GM10266 (cell line): ENCODE results near the gene STIM1.

Experiments used
- DNase-seq: peaks from one replicate; pipeline ENCODE4 v3.0.0; 2012; ENCODE audit errors: extremely low spot score
- CTCF ChIP-seq: IDR thresholded peaks from 2 replicates; pipeline ENCODE4 v1.5.1; 2012; ENCODE audit warnings: mild to moderate bottlenecking, low read depth; ENCODE audit not compliant: control insufficient read depth, insufficient read depth; ENCODE audit errors: missing control alignments

The STIM1 gene

GRCh38 chr11:3888876-3889275, 33.4 kb downstream of the STIM1 start:
- no peak for TF ChIP-seq CTCF
- no peak for DNase-seq

GRCh38 chr11:3890014-3890413, 34.5 kb downstream of the STIM1 start:
- no peak for TF ChIP-seq CTCF
- DNase-seq: no peak

GRCh38 chr11:3890806-3891205, 35.3 kb downstream of the STIM1 start:
- no peak for TF ChIP-seq CTCF

GRCh38 chr11:3891751-3892150, 36.3 kb downstream of the STIM1 start:
- TF ChIP-seq CTCF: no peak
- DNase-seq: no peak

More at GRCh38 chr11:3890806-3891205, 35.3 kb downstream of the STIM1 start:
- DNase-seq: no peak

- no peak for DNase-seq
Measured at GRCh38 chr11:3892156-3892555, 36.7 kb downstream of the STIM1 start.

GRCh38 chr11:3893311-3893710, 37.8 kb downstream of the STIM1 start:
- no peak for TF ChIP-seq CTCF
- no peak for DNase-seq

More at GRCh38 chr11:3892156-3892555, 36.7 kb downstream of the STIM1 start:
- TF ChIP-seq CTCF: no peak

- TF ChIP-seq CTCF: no peak
- peak; percentile 80 for DNase-seq
Measured at GRCh38 chr11:3894128-3894731, 38.8 kb downstream of the STIM1 start.
